IMR-90 (cell line): ENCODE data around the gene APOBEC3B. TPM values are rescaled to one million over a fixed set of nuclear protein-coding genes. Genes with fewer than 3 reads are reported as not detected.

Experiments
- ATAC-seq: fragments of 200-7000 bp; cut with Tn5 transposase; 2 replicates; pipeline ENCODE4 v1.9.1; 2020; ENCODE audit warnings: low read depth, mild to moderate bottlenecking, moderate library complexity
- BruUV-seq: library from RNA; stranded (reverse); fragments of 400-500 nt; replicated peaks from 2 replicates; lab custom pipeline; 2021; lab: Mats Ljungman, UMichigan
- CTCF ChIA-PET: fragments of 300-600 bp; formaldehyde crosslinking; extraction: SDS; loops from one replicate; lab custom pipeline; 2021; ENCODE audit warnings: antibody characterized with exemption; lab: Yijun Ruan, JAX
- POLR2A ChIA-PET: fragments of 300-600 bp; sonication (Branson Sonifier 250); formaldehyde crosslinking; loops from one replicate; lab custom pipeline; 2022; ENCODE audit warnings: antibody characterized with exemption; ENCODE audit not compliant: unreplicated experiment; lab: Charles Lee
- DNase-seq: peaks from one replicate; pipeline ENCODE4 v3.0.0; 2013
- H2AFZ ChIP-seq: replicated peaks from 2 replicates; pipeline ENCODE3; 2013; ENCODE audit warnings: low read length, mild to moderate bottlenecking; ENCODE audit not compliant: poor library complexity
- H2AK5ac ChIP-seq: 2 replicates; pipeline ENCODE4 v1.6.1; 2013; ENCODE audit warnings: low read depth, low read length, inconsistent platforms
- H2AK9ac ChIP-seq: replicated peaks from 2 replicates; pipeline ENCODE3; 2013; ENCODE audit warnings: mild to moderate bottlenecking, low read depth, low read length, moderate library complexity; ENCODE audit not compliant: poor library complexity
- H2BK120ac ChIP-seq: 2 replicates; pipeline ENCODE4 v1.6.1; 2013; ENCODE audit warnings: low read depth, low read length, inconsistent platforms
- H2BK15ac ChIP-seq: 3 replicates; pipeline ENCODE4 v1.6.1; 2013; ENCODE audit warnings: low read depth, low read length, inconsistent platforms
- H2BK20ac ChIP-seq: 2 replicates; pipeline ENCODE4 v1.6.1; 2013; ENCODE audit warnings: low read depth, mild to moderate bottlenecking, inconsistent platforms, low read length, moderate library complexity
- H2BK5ac ChIP-seq: 2 replicates; pipeline ENCODE4 v1.6.1; 2013; ENCODE audit warnings: mild to moderate bottlenecking, low read depth, low read length, inconsistent platforms; ENCODE audit not compliant: poor library complexity, severe bottlenecking
- H3K14ac ChIP-seq: replicated peaks from 2 replicates; pipeline ENCODE4 v1.6.1; 2013; ENCODE audit warnings: low read depth, low read length, inconsistent platforms
- H3K18ac ChIP-seq: 2 replicates; pipeline ENCODE4 v1.6.1; 2013; ENCODE audit warnings: low read depth, low read length, control low read depth
- H3K23ac ChIP-seq: 2 replicates; pipeline ENCODE4 v1.6.1; 2013; ENCODE audit warnings: low read depth, low read length, inconsistent platforms
- H3K27ac ChIP-seq: 2 replicates; pipeline ENCODE4 v1.5.1; 2013; ENCODE audit warnings: mild to moderate bottlenecking, control low read depth, low read length; ENCODE audit not compliant: insufficient read depth
- H3K27me3 ChIP-seq: 2 replicates; pipeline ENCODE4 v1.6.1; 2013; ENCODE audit warnings: low read length; ENCODE audit not compliant: control insufficient read depth, insufficient read depth
- H3K36me3 ChIP-seq: 2 replicates; pipeline ENCODE4 v1.6.1; 2013; ENCODE audit warnings: low read length, mixed read lengths; ENCODE audit not compliant: control insufficient read depth, insufficient read depth
- H3K4ac ChIP-seq: 2 replicates; pipeline ENCODE4 v1.6.1; 2013; ENCODE audit warnings: low read depth, low read length, inconsistent platforms
- H3K4me1 ChIP-seq: 2 replicates; pipeline ENCODE4 v1.6.1; 2013; ENCODE audit warnings: low read length, mixed read lengths; ENCODE audit not compliant: control insufficient read depth, insufficient read depth
- H3K4me2 ChIP-seq: 2 replicates; pipeline ENCODE4 v1.6.1; 2013; ENCODE audit warnings: low read depth, mild to moderate bottlenecking, control low read depth, low read length, moderate library complexity
- H3K4me3 ChIP-seq: 2 replicates; pipeline ENCODE4 v1.5.1; 2013; ENCODE audit warnings: low read depth, mild to moderate bottlenecking, control low read depth, low read length, moderate library complexity; ENCODE audit not compliant: insufficient read depth
- H3K56ac ChIP-seq: 2 replicates; pipeline ENCODE4 v1.6.1; 2013; ENCODE audit warnings: low read length, inconsistent platforms; ENCODE audit not compliant: insufficient read depth; ENCODE audit errors: extremely low read depth
- H3K79me1 ChIP-seq, 2 experiments: 2 replicates each; pipeline ENCODE4 v1.6.1; 2013; ENCODE audit warnings: low read length in 2 of 2, inconsistent platforms in 1 of 2, low read depth in 1 of 2
- H3K9ac ChIP-seq: 2 replicates; pipeline ENCODE4 v1.6.1; 2013; ENCODE audit warnings: low read depth, low read length, control low read depth
- H3K9me1 ChIP-seq: 2 replicates; pipeline ENCODE4 v1.6.1; 2013; ENCODE audit warnings: low read length, inconsistent platforms; ENCODE audit not compliant: insufficient read depth
- H3K9me3 ChIP-seq: 2 replicates; pipeline ENCODE4 v1.6.1; 2013; ENCODE audit warnings: low read length; ENCODE audit not compliant: control insufficient read depth, insufficient read depth
- H4K20me1 ChIP-seq: 2 replicates; pipeline ENCODE4 v1.6.1; 2013; ENCODE audit warnings: low read length, inconsistent platforms; ENCODE audit not compliant: insufficient read depth
- H4K5ac ChIP-seq: 2 replicates; pipeline ENCODE4 v1.6.1; 2013; ENCODE audit warnings: mild to moderate bottlenecking, low read depth, low read length, control low read depth
- H4K8ac ChIP-seq, 2 experiments: 2 replicates each; pipeline ENCODE4 v1.6.1; 2013; ENCODE audit warnings: low read depth in 2 of 2, low read length in 2 of 2, control low read depth in 1 of 2, inconsistent platforms in 1 of 2
- H4K91ac ChIP-seq: 2 replicates; pipeline ENCODE4 v1.6.1; 2013; ENCODE audit warnings: low read depth, low read length, inconsistent platforms; ENCODE audit not compliant: insufficient read depth
- BHLHE40 ChIP-seq: fragments of 150-350 bp; IDR thresholded peaks from 2 replicates; pipeline ENCODE4 v1.6.1; 2016; ENCODE audit warnings: mild to moderate bottlenecking, low read depth, low read length
- ELK1 ChIP-seq: fragments of 150-350 bp; IDR thresholded peaks from 2 replicates; pipeline ENCODE4 v1.6.1; 2016; ENCODE audit warnings: low read depth, mild to moderate bottlenecking, low read length, moderate library complexity, borderline replicate concordance
- MAZ ChIP-seq: IDR thresholded peaks from 2 replicates; pipeline ENCODE4 v1.6.1; 2012; ENCODE audit warnings: low read depth, mild to moderate bottlenecking, low read length, improper control_type of control experiment, moderate library complexity, borderline replicate concordance
- NFE2L2 ChIP-seq: fragments of 150-350 bp; IDR thresholded peaks from 2 replicates; pipeline ENCODE4 v1.6.1; 2016; ENCODE audit warnings: low read depth, mild to moderate bottlenecking, low read length
- POLR2A ChIP-seq: IDR thresholded peaks from 2 replicates; pipeline ENCODE4 v1.6.1; 2012; ENCODE audit warnings: mild to moderate bottlenecking, low read depth, low read length
- RCOR1 ChIP-seq: IDR thresholded peaks from 2 replicates; pipeline ENCODE4 v1.6.1; 2012; ENCODE audit warnings: mild to moderate bottlenecking, low read length, improper control_type of control experiment; ENCODE audit not compliant: insufficient replicate concordance
- SMC3 ChIP-seq: fragments of 150-350 bp; IDR thresholded peaks from 2 replicates; pipeline ENCODE4 v1.6.1; 2016; ENCODE audit warnings: low read depth, mild to moderate bottlenecking, antibody characterized with exemption, low read length, moderate library complexity
- USF2 ChIP-seq: fragments of 150-350 bp; IDR thresholded peaks from 2 replicates; pipeline ENCODE4 v1.6.1; 2017; ENCODE audit warnings: mild to moderate bottlenecking, antibody characterized with exemption, low read length, low read depth
- WGBS, 2 experiments: methylation state at CpG; one replicate each; pipeline versions ENCODE4 v1.1.5 to v1.1.7; 2013; ENCODE audit warnings: missing lambda C conversion rate in 2 of 2; ENCODE audit not compliant: insufficient read length in 1 of 2; ENCODE audit errors: extremely low coverage in 2 of 2; 5-methylcytosine and 5-hydroxymethylcytosine counted together
- dilution Hi-C: fragments of 300-500 bp; cut with HindIII; formaldehyde crosslinking; loops from one replicate; pipeline ENCODE4 v1.14.3; 2018; ENCODE audit warnings: low sequenced_read_pairs; ENCODE audit not compliant: unreplicated experiment
- in situ Hi-C: fragments of 300-500 bp; cut with MboI; formaldehyde crosslinking; loops from 3 replicates; pipeline ENCODE4 v1.14.3; 2019; ENCODE audit warnings: low sequenced_read_pairs, inconsistent platforms, mixed read lengths
- intact Hi-C: fragments of 100-400 bp; cut with micrococcal nuclease; formaldehyde crosslinking; loops from 2 replicates; pipeline ENCODE4 v1.10.0; 2022
- polyA plus RNA-seq, 3 experiments: library from polyadenylated mRNA; depleted of rRNA; stranded (reverse); fragments of >200 nt; gene quantifications; 2 replicates each; pipeline ENCODE4 v1.2.3, GENCODE V29; 2012; ENCODE audit warnings: low replicate concordance in 1 of 3
- total RNA-seq: library from RNA; depleted of rRNA; stranded (reverse); fragments of >200 nt; gene quantifications from 2 replicates; pipeline ENCODE4 v1.2.3, GENCODE V29; 2012

Gene APOBEC3B
- total and polyA plus RNA-seq, 2 of the 4 experiments (the other 2 are of a cell fraction): 17.6 to 34.2 TPM

- no peak overlapping the region for H2AFZ ChIP-seq
- TF ChIP-seq USF2 (no peak), ELK1 (no peak), BHLHE40 (no peak), NFE2L2 (no peak), POLR2A (no peak), MAZ (no peak), SMC3 (no peak), RCOR1 (no peak)
- no peaks in the 10 kb centered on the region; the same call in 1 of the 2 replicates for H3K9me3 ChIP-seq
- no peak overlapping the region for H2BK20ac ChIP-seq
- no peak overlapping the region for H3K4ac ChIP-seq
- peaks cover 4 to 10% of the 10 kb centered on the region in 2 experiments; a peak in 2 of 4 replicates for H3K79me1 ChIP-seq
- no peak overlapping the region for H2BK5ac ChIP-seq
- H2BK120ac ChIP-seq: no peak overlapping the region
- POLR2A ChIA-PET: no interaction called here
- intact Hi-C loops (no loop called here), dilution Hi-C loops (no loop called here), in situ Hi-C loops (no loop called here)
- no peak overlapping the region for H4K91ac ChIP-seq
- no TSS peak for BruUV-seq
- no peak overlapping the region for H3K18ac ChIP-seq
- H3K36me3 ChIP-seq: no peaks in the 10 kb centered on the region; the same call in 1 of the 2 replicates
- no peaks in the 10 kb centered on the region for H4K20me1 ChIP-seq
- no peak overlapping the region for H2AK5ac ChIP-seq
- H3K9ac ChIP-seq: no peak overlapping the region
- no peaks in the 10 kb centered on the region for H3K27me3 ChIP-seq
- H3K14ac ChIP-seq: no peak overlapping the region
- no peak overlapping the region for H3K56ac ChIP-seq
- CTCF ChIA-PET: no interaction called here
- WGBS, 2 experiments: no CpG with 5 or more reads among the region's 3 CpGs
- H3K4me1 ChIP-seq: peaks cover 5% of the 10 kb centered on the region; the same call in 1 of the 2 replicates
- no peak overlapping the region for H3K27ac ChIP-seq
- no peak overlapping the region for H3K4me2 ChIP-seq
- DNase-seq (no peak), ATAC-seq (no peak)
- no peak overlapping the region for H3K4me3 ChIP-seq
- H4K8ac ChIP-seq: no peak overlapping the region
- no peak overlapping the region for H4K5ac ChIP-seq
- peaks cover 3% of the 10 kb centered on the region; the same call in 1 of the 2 replicates for H3K9me1 ChIP-seq
- H2AK9ac ChIP-seq: no peak overlapping the region
- H2BK15ac ChIP-seq: no peak overlapping the region
- H3K23ac ChIP-seq: no peak overlapping the region
Observed at GRCh38 chr22:38986629-38987028, 4.5 kb downstream of the APOBEC3B start.
